Cardiac atrium fibroblast (primary cell): Measurements from ENCODE around the gene RTF1. TPM values are rescaled to one million over a fixed set of nuclear protein-coding genes. Genes with fewer than 3 reads are reported as not detected.

Experiments used
- total RNA-seq: library from RNA; depleted of rRNA; stranded (reverse); fragments of >200 nt; gene quantifications from 2 replicates; pipeline ENCODE4 v1.2.3, GENCODE V29; 2015

The RTF1 gene
- 13.5 and 14.9 TPM in 2 replicates for total RNA-seq

DNA sequence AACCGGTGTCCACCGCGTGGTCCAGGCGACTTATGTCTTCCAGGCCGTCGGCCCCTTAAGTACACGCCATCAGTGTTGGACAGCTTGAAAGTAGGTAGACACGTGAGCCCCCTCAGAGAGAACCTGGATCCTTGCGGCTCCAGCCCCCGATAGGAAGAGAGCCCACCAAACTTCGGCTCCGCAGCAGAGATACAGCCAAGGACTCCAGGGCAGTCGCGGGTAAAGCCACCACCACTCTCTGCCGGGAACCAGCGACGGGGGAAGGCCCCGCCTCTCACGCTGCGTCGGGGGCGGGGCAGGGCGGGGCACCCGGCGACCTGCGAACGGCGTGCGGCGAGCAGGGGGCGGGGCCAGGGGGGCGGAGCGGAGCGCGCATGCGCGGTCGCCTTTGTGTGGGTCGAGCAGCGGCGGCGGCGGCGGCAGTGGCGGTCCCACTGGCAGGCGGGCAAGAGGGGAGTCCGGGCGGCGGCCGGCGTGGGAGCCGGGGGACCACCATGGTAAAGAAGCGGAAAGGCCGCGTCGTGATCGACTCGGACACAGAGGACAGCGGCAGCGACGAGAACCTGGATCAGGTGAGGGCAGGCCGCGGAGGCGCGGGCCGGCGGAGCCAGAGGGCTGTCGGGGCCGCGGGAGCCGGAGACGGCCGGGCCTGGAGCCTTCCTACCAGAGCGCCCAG is at the start of gene RTF1:
RTF1 (plus strand) TSS at position 354 of the 676 bp plus-strand sequence; CDS start at position 375, 21 bp downstream.

DNA sequence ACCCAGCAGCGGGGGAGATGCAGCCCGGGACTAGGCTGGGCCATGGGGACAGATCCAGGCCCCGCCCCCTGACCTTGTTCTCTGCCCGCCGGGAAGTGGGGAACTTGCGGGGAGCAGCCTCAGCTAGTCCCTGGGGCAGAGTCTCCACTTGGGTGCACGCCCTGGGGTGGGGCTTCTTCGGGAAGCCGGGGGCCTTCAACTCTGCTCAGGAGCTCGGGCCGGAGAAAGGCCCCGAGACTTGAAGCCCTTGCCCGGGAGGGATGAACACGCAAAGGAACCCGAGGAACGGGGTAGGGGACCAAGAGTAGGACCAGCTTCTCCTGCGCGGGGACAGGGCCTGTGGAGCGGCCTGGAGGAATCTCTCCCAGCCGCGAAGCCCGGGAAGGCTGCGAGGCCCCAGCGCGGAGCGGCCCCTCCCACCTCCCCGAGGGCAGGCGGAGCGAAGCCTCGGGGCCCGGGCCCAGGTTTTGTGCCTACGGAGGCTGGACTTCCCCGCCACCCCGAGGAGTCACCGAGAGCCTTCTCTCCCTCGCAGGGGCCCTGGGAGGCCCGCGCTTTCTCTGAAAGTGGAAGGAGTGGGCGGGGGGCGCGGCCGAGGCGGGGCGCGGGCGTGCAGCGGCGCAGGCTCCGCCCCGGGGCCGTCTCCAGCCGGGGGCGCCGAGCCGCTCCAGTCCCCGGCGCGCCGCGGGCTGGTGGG is 76.5 kb downstream of the RTF1 start, which contains the start of gene ITPKA:
ITPKA (plus strand) TSS at position 670 of the 697 bp plus-strand sequence. CDS start 54 bp downstream, outside the sequence.

DNA sequence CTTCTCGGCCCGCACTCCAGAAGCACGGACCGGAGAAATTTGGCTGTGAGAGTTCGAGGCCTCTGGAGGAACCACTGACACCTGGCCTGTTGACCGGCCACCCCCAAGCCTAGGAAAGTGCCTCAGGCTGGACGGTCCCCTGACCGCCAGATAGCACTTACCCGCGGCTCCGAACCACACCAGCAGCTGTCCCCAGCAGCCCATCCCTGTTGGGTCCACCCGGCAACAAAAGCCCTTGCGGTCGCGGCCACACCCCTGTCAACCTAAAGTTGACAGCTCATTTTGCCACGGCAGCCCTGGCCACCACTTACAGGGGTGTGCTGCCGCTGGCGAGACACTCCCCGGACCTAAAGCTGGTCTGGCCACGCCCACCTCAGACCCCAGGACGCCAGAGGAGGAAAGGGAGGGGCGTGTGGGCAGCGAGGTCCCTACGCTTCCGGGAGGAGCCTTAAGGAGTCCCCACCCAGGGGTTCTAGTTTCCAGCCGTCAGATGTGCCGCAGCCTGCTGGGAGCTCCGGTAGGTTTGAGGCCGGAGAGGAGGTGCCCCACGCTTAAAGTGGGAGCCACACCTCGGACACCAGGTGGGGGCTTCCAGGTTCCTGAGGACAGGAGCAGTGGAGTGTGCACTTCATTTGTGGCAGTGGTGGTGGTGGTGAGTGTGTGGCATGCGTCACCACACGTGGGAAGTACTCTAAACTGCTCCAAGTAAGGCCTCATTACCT is 96.8 kb downstream of the RTF1 start, which contains the start of gene LTK:
LTK (minus strand) TSS at position 322 of the 722 bp plus-strand sequence; CDS start at position 204, 118 bp downstream.

Other genes starting within 250 kb of the RTF1 start
- gene EXD1, start 186.3 kb upstream of the RTF1 start, total RNA-seq = not detected in 2 replicates
- 116 and 173 TPM in 2 replicates for gene CHP1, start 185.8 kb upstream of the RTF1 start, total RNA-seq
- gene OIP5, start 84.5 kb upstream of the RTF1 start, total RNA-seq = 1.1 and 4.7 TPM in 2 replicates
- gene NUSAP1, start 84.2 kb upstream of the RTF1 start, total RNA-seq = 18.1 and 20.9 TPM in 2 replicates
- gene NDUFAF1, start 14.6 kb upstream of the RTF1 start, total RNA-seq = 14.8 and 20.6 TPM in 2 replicates
- 0.49 TPM in 1 of 2 replicates, not detected in the other for gene ITPKA, start 76.8 kb downstream of the RTF1 start, total RNA-seq
- gene LTK, start 96.7 kb downstream of the RTF1 start, total RNA-seq = 0.32 TPM in 1 of 2 replicates, not detected in the other
- 10.7 and 12.3 TPM in 2 replicates for gene RPAP1, start 127.2 kb downstream of the RTF1 start, total RNA-seq
- gene TYRO3, start 142.1 kb downstream of the RTF1 start, total RNA-seq = 8.8 and 15.7 TPM in 2 replicates
- 11.6 and 15.1 TPM in 2 replicates for gene MGA, start 243.3 kb downstream of the RTF1 start, total RNA-seq